ENCODE results near the gene SPTLC1.

SPTLC1 gene

GRCh38 chr9:91986248-91986647 is 129.0 kb downstream of the SPTLC1 start:
- TF ChIP-seq, protein P1, sequence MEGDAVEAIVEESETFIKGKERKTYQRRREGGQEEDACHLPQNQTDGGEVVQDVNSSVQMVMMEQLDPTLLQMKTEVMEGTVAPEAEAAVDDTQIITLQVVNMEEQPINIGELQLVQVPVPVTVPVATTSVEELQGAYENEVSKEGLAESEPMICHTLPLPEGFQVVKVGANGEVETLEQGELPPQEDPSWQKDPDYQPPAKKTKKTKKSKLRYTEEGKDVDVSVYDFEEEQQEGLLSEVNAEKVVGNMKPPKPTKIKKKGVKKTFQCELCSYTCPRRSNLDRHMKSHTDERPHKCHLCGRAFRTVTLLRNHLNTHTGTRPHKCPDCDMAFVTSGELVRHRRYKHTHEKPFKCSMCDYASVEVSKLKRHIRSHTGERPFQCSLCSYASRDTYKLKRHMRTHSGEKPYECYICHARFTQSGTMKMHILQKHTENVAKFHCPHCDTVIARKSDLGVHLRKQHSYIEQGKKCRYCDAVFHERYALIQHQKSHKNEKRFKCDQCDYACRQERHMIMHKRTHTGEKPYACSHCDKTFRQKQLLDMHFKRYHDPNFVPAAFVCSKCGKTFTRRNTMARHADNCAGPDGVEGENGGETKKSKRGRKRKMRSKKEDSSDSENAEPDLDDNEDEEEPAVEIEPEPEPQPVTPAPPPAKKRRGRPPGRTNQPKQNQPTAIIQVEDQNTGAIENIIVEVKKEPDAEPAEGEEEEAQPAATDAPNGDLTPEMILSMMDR (IDR thresholded peaks at IDR 0.05) = no peak
- no peak overlapping the region for H3K4me3 ChIP-seq (ENCODE audit: low read depth in 1 of 2, low read length in 1 of 2)
- no peaks in the 10 kb centered on the region for H3K9me3 ChIP-seq
- H3K4me1 ChIP-seq (ENCODE audit: control insufficient read depth in 1 of 2, insufficient read depth in 1 of 2, low read depth in 1 of 2, low read length in 1 of 2) = no peaks in the 10 kb centered on the region
- H3K27me3 ChIP-seq = no peaks in the 10 kb centered on the region
- no peak overlapping the region for H3K27ac ChIP-seq
- no peaks in the 10 kb centered on the region for H3K36me3 ChIP-seq

GRCh38 chr9:91985692-91986091 is 129.5 kb downstream of the SPTLC1 start:
- Histone ChIP-seq H3K27me3 (no peaks in the 10 kb centered on the region), H3K27ac (no peak overlapping the region), H3K36me3 (no peaks in the 10 kb centered on the region), H3K4me3 (ENCODE audit: low read depth in 1 of 2, low read length in 1 of 2) (no peak overlapping the region), H3K4me1 (ENCODE audit: control insufficient read depth in 1 of 2, insufficient read depth in 1 of 2, low read depth in 1 of 2, low read length in 1 of 2) (no peaks in the 10 kb centered on the region), H3K9me3 (no peaks in the 10 kb centered on the region)
- TF ChIP-seq, protein P1 (IDR thresholded peaks at IDR 0.05) = no peak

All from neutrophil (primary cell).